NCI-H69 (cell line): ENCODE measurements around the gene SPTAN1.

Experiments used
- DNase-seq: peaks from one replicate; lab custom pipeline; 2025; lab: John Stamatoyannopoulos, UW

The SPTAN1 gene

DNA sequence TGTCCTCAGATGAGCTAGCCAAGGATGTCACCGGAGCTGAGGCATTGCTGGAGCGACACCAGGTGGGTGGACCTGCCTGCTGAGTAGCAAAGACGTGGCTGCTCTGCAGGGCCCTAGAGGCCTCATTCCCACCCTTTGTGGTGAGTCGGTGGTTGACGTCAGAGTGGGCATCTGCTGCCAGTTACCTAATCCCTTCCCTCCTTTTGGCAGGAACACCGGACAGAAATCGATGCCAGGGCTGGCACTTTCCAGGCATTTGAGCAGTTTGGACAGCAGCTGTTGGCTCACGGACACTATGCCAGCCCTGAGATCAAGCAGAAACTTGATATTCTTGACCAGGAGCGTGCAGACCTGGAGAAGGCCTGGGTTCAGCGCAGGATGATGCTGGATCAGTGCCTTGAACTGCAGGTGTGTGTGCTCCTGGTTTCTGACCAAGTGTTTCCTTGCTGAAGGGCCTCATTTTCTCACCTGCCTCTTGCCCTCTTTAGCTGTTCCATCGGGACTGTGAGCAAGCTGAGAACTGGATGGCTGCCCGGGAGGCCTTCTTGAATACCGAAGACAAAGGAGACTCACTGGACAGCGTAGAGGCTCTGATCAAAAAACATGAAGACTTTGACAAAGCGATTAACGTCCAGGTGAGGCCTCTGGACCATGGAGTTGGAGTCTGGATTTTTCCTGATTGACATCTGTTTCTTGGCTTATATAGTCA lies 55.4 kb downstream of the SPTAN1 start:
- peak; percentile 82 for DNase-seq

- DNase-seq = no peak
Measured at GRCh38 chr9:128610897-128611296, 58.5 kb downstream of the SPTAN1 start.

GRCh38 chr9:128611600-128612394 lies 59.4 kb downstream of the SPTAN1 start:
- no peak for DNase-seq

DNA sequence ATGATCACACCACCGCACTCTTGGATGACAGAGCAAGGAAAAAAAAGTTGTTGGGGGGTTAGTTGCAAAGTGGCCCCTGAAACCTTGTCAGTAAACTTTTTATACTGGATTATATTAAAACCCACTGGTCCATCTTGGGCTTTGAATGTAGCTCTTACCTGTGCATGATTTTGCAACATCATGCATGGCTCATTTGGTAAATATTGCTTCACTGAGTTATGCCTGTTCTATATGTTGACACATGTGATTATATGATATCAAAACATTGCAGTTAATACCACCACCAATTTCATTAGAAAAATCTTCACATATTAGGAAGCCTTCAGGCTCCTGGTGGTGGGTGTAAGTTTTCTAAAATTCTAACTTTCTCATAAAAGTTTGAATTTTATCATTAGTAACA lies 62.3 kb downstream of the SPTAN1 start:
- DNase-seq = no peak

GRCh38 chr9:128615571-128615970 lies 63.2 kb downstream of the SPTAN1 start:
- no peak for DNase-seq

DNA sequence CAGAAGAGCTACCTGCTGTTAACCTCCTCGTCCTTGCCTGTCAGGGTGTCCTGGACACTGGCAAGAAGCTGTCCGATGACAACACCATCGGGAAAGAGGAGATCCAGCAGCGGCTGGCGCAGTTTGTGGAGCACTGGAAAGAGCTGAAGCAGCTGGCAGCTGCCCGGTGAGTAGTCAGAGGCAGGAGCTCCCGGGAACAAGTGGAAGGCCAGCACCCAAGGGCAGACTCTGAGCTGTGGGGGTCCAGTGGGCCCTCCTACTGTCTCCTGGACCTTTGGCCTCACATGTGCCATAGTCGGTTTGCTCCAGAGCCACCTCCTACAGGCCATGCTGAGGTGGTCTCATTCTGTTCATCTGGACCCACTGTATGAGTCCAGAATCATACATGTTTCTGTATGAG lies 65.6 kb downstream of the SPTAN1 start:
- no peak for DNase-seq

DNA sequence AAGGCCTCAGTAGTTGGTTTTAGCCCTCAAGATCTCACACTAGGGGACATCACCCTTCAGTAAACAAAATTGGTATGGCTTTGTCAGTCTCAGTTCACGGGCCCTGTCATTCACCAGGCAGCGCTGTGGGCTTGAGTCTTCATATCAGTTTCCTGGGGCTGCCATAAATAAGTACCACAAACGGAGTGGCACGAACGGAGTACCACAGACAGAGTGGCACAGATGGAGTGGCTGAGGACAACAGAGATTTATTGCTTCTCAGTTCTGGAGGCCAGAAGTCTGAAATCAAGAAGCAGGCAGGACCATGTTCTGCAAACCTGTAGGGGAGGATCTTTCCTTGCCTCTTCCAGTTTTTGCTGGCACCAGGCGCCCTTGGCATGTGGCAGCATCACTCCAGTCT lies 66.7 kb downstream of the SPTAN1 start:
- no peak for DNase-seq

GRCh38 chr9:128619779-128620178 lies 67.4 kb downstream of the SPTAN1 start:
- DNase-seq = no peak

- no peak for DNase-seq
Measured at GRCh38 chr9:128621730-128622455, 69.5 kb downstream of the SPTAN1 start.

DNA sequence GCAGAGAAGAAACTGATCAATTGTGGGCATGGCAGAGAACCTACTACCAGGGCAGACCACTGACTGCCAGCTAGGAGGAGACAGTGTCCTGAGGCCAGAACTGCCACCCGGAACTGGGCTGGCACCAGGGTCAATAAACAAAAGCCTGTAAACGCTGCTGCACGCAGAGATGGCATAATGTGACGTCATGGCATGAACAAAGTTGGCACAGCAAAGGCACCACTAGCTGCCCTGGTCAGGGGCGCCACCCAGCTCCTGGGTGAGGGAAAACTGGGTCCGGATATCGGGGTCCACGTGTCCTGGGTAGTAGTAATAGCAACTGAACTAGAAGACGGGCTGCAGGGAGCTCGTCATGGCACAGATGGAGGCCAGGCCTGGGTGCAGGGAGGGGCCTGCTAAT lies 72.2 kb downstream of the SPTAN1 start:
- DNase-seq = no peak

DNA sequence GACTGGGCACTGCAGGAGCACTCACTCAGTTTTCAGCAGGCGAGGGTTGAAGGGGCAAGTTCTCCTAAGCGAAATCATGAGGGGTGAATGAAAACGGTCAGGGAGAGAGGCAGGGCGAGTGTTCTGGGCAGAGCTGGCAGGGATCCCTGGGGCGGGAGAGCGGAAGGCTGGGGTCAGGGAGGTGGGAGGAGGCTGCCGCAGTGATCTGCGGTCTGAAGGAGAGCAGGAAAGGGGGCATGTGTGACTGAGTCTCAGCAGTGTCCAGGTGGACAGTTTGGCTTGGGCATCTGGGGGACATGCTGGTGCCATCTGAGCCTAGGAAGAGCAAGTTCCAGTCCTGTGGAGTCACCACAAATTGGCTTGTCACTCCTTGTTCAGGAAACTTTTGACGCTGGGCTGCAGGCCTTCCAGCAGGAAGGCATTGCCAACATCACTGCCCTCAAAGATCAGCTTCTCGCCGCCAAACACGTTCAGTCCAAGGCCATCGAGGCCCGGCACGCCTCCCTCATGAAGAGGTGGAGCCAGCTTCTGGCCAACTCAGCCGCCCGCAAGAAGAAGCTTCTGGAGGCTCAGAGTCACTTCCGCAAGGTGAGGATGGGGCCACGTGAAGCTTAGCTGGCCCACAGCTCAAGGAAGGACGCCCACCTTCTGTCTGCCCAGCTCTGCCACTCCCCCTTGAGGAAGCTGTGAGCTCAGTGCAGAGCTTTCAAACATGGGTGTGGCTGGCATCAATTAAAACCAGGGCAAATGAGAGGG lies 73.2 kb downstream of the SPTAN1 start:
- peak; percentile 50 for DNase-seq

DNA sequence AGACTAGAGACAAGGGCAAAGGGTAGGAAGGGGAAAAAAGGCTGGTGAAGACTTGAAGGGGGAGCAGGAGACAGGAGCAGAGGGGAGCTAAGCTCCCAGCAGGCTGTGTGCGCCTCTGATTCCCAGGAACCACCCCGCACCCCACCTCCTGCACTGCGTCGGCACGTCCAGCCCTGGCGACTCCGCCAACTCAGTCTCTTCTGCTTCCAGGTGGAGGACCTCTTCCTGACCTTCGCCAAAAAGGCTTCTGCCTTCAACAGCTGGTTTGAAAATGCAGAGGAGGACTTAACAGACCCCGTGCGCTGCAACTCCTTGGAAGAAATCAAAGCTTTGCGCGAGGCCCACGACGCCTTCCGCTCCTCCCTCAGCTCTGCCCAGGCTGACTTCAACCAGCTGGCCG lies 73.8 kb downstream of the SPTAN1 start:
- DNase-seq = no peak

- DNase-seq = no peak
Measured at GRCh38 chr9:128627127-128627715, 74.8 kb downstream of the SPTAN1 start.

DNA sequence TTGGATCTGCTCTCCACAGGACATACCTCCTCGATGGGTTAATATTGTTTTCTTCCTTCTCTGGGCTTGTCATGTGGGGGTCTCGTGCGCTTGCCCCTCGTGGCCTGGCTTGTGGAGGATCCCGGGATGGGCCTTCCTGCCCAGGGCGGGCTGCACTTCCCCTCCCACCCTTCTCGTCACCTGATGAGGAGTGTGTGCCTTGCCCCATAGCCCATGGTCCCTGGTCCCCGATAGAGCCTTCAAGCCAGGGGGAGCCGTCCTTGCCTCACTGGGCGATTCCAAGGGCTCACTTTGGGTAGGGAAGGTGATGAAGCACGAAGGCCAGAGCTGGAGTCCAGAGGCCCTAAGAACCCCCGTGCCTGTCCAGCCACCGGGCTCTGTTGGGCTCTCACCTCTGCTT lies 75.5 kb downstream of the SPTAN1 start:
- DNase-seq = no peak

- peak; percentile 39 for DNase-seq
Measured at GRCh38 chr9:128628471-128629048, 76.2 kb downstream of the SPTAN1 start.

DNA sequence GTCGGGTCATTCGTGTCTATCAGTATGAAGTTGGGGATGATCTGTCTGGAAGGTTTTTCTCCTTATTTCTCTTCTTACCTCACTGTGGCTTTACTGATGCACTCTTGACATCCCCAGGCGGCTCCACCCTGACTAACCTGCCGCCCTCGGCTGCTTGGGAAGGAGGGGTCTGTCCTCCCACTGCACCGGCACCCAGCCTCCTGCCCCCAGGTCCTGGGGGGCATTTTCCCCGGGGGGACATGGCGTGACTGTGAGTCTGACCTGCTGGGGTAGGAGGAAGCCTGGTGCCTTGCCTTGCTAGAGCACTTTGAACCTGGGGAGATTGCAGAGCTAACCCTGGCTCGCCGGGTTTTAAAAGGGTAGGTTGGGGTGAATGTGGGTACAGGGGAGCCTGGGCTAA lies 76.7 kb downstream of the SPTAN1 start:
- no peak for DNase-seq

- no peak for DNase-seq
Measured at GRCh38 chr9:128629852-128630545, 77.6 kb downstream of the SPTAN1 start.

DNA sequence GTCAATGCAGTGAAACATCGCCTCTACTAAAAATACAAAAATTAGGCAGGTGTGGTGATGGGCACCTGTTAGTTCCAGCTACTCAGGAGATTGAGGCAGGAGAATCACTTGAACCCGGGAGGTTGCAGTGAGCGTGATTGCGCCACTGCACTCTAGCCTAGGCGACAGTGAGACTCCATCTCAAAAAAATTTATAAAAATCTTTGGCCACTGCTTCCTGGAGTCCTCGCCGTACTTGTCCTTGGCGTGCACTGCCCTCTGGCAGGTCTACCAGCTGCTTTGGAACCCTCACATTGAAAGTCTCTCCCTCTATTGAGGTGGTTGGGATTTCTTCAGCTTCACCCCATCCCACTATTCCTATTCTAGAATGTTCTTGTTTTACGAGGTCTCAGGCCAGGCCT lies 79.2 kb downstream of the SPTAN1 start:
- no peak for DNase-seq

DNA sequence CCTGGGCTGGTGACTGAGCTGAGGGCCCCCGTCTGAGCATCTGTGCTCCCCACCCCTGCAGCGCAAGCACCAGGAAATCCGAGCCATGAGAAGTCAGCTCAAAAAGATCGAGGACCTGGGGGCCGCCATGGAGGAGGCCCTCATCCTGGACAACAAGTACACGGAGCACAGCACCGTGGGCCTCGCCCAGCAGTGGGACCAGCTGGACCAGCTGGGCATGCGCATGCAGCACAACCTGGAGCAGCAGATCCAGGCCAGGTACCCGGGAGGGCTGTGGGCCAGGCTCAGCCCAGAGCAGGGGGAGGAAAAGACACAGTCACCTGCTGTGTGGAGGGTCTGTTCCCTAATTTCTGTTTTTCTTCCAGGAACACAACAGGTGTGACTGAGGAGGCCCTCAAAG lies 79.7 kb downstream of the SPTAN1 start:
- no peak for DNase-seq

GRCh38 chr9:128632486-128632885 lies 80.1 kb downstream of the SPTAN1 start:
- no peak for DNase-seq

GRCh38 chr9:128633057-128633456 lies 80.7 kb downstream of the SPTAN1 start:
- no peak for DNase-seq
